HG03066 (cell line): ENCODE data around the gene TOGARAM2.
"Not testable (repeated sequence)": the region's sequence is repeated elsewhere in the genome, so short reads cannot be mapped to it uniquely, and the experiment has no call there.

Source experiments
- ATAC-seq: cut with Tn5 transposase; IDR thresholded peaks from one replicate; pipeline ENCODE4 v1.9.1; 2021; ENCODE audit warnings: low read depth; ENCODE audit not compliant: unreplicated experiment

Gene TOGARAM2

GRCh38 chr2:29070526-29070925, 89.4 kb downstream of the TOGARAM2 start:
- ATAC-seq: no peak

DNA sequence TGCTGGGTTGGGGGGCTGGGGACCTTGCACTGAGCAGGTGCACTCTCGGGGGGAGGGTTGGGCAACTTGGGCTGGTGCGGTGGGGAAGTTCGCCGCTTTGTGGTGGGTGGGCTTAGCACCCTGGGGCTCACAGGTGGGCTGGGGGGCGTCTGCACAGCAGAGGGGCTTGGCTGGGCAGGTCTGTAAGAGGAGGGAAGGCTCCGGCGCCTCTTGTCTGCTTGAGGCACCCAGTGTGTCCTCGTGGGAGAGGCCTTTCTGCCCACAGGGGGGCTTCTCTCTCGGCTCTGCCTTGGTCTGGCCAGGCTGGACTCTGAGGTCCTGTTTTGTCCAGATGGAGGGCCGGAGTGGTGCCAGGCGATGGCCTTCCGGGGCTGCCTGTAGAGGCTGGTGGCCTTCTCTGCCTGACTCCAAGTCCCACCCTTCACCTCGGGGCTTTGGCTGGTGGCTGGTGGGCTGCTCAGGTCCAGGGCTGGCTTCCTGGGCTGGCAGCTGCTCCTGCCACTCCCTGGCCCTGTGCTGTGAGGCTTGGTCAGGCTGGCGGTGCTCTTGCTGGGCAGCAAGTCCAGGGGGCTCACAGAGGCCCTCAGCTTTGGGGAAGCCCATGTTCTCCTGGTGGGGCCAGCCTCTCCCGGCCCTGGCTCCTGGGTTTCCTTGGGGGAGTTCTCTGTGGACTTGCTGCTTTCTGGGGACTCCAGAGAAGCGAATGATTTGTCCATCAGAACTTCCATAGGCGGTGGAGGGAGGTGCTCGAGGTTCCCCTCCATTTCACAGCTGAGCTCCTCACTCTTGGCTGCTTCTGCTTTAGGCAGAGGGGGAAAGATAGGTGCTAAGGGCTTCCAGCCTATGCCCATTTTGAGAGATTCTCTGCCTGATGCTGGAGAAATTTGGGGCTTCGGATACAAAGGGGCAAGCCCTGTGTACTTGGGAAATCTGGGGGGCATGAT, 90.2 kb downstream of the TOGARAM2 start:
- ATAC-seq: no peak

GRCh38 chr2:29072251-29072650, 91.2 kb downstream of the TOGARAM2 start:
- no peak for ATAC-seq

DNA sequence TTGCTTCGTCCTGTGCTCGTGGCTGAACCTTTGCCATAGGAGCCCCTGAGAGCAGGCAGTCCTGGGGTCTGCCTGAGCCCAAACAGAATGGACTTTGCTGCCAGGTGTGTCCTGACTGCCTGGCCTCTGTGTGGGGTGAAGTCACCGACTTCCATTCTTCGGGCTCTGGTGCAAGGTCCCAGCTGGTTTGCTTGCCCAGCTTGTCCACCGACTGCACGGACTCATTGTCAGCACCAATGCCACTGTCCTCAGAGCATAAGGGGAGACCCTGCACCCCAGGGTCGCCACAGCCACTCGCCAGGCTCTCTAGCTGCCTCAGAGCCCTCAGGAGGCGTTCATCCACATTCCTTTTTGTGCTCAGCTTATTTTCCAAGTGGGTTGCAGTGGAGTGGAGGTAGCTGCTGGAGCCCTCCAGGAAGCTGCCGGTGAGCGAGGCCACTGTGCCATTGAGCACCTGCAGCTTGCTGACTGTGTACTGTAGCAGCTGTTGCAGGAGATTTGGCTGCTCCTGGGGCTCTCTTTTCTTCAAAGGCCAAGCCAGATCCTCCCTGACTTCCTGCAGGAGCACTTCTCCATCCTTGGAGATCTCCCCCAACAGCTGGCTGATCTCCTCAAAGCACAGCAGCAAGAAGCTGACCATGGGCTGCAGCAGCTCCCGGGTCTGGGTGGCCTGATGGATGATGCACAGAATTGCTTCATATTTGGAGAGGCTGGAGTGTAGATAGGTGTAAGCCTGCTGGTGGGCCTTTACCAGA, 92.0 kb downstream of the TOGARAM2 start:
- ATAC-seq: no peak

- ATAC-seq: no peak
Measured at GRCh38 chr2:29073933-29074332, 92.8 kb downstream of the TOGARAM2 start.

DNA sequence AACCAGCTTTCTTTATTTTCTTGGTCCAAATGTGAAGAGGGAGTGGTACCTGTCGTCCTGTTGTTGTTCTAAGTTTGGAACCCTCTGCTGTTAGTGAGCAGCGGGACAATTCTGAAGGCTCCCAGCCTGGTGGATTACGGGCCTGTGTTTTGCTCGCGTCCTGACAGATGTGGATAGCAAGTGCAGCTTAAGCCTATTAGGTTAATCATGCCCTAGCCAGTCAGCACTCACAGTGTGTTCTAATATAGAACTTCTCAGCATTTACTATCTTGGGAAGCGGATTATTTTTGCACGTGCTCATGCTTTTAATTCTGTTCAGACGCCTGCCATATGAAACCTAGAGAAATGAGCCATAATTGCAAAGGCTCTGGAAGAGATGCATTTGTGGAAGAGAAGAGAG, 93.3 kb downstream of the TOGARAM2 start, which contains the start of gene PCARE:
Gene PCARE, minus strand, starts transcription at position 113 of the 400 bp plus-strand sequence. CDS start 262 bp downstream, outside the sequence.
- no peak for ATAC-seq

DNA sequence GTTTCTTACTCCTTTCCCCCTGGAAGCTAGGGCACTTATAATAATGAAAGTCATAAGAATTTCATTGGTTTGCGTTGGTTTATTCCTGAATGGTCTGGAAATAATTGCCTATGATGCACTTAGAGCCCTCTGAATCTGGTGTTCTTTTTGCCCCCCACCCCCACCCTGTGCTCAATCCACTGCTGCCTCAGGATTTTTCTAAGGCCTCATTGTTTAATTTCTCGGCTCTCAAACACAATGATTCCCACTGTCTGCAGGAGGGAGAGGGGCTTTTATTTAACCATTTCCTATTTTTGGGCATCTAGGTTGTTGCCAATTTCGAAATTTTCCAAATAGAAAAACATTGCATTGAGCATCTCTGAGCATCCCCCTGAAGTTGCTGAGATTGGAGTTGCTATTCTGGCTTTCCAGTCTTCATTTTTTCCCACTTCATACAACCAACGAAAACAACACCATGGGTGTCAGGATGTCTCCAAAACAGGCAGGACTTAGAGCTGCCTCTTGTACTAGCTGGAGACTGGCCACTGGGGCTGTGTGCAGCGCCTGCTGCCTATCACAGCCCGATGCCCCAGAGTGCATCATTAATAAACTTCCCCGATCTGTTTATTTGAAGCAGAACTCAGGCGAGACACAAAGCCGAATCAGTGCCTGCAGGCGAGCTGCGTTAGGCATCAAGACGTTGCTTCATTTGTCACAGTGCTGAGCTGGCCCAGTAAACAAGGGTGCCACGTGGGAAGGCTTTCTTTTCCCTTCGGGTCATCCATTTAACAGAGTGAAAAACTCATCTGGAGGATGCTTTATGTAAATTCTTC, 95.0 kb downstream of the TOGARAM2 start:
- no peak for ATAC-seq

- ATAC-seq: no peak
Measured at GRCh38 chr2:29079887-29080286, 98.8 kb downstream of the TOGARAM2 start.

GRCh38 chr2:29080886-29081743, 100.0 kb downstream of the TOGARAM2 start:
- ATAC-seq: no peak

- peak; percentile 72 for ATAC-seq
Measured at GRCh38 chr2:29082804-29083495, 101.9 kb downstream of the TOGARAM2 start.

DNA sequence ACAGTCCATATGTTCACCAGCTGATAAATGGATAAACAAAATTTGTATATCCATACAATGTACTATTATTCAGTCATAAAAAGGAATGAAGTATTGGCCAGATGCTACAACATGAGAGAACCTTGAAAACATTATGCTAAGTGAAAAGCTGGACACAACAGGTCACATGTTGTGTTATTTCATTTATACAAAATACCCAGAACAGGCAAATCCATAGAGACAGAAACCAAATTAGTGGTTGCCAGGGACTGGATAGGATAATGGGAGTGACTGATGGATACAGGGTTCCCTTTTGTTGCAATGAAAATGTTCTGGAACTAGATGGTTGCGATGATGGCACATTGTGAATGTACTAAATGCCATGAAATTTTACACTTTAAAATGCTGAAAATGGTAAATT, 103.5 kb downstream of the TOGARAM2 start:
- ATAC-seq: no peak

DNA sequence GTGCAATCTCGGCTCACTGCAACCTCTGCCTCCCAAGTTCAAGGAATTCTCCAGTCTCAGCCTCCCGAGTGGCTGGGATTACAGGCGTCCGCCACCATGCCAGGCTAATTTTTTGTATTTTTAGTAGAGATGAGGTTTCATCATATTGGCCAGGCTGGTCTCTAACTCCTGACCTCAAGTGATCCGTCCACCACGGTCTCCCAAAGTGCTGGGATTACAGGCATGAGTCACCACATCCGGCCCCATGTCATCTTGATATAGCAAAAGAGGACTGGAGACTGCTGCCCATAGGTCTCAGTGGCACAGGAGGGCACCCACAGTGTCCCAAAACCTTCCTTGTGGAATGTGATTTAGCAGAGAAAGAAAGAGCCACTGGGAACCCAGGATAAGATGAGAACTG, 109.2 kb downstream of the TOGARAM2 start:
- ATAC-seq: not testable (repeated sequence)

DNA sequence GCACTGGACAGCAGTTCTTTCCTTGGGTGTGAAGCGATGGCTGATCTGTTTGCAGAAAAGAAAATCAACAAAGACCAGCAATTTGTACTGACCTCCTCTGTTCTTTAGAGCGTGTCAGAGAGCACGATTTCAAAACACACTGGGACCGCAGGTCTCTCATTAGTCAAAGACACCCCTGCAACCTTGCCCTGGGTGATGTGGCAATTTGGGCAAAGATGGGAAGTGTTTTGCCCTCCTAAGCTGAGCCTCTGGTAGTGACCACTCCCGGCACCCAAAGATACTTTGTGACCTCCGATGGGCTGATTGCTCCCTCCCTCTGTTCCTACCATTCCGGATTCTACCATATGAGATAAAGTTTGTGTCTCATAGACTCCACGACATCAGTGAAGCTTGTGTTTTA, 115.9 kb downstream of the TOGARAM2 start:
- ATAC-seq: no peak

GRCh38 chr2:29097569-29097968, 116.5 kb downstream of the TOGARAM2 start:
- no peak for ATAC-seq

- ATAC-seq: no peak
Measured at GRCh38 chr2:29100564-29100963, 119.5 kb downstream of the TOGARAM2 start.
